Measurements from ENCODE around the gene ALDH3B1.

Gene ALDH3B1

DNA sequence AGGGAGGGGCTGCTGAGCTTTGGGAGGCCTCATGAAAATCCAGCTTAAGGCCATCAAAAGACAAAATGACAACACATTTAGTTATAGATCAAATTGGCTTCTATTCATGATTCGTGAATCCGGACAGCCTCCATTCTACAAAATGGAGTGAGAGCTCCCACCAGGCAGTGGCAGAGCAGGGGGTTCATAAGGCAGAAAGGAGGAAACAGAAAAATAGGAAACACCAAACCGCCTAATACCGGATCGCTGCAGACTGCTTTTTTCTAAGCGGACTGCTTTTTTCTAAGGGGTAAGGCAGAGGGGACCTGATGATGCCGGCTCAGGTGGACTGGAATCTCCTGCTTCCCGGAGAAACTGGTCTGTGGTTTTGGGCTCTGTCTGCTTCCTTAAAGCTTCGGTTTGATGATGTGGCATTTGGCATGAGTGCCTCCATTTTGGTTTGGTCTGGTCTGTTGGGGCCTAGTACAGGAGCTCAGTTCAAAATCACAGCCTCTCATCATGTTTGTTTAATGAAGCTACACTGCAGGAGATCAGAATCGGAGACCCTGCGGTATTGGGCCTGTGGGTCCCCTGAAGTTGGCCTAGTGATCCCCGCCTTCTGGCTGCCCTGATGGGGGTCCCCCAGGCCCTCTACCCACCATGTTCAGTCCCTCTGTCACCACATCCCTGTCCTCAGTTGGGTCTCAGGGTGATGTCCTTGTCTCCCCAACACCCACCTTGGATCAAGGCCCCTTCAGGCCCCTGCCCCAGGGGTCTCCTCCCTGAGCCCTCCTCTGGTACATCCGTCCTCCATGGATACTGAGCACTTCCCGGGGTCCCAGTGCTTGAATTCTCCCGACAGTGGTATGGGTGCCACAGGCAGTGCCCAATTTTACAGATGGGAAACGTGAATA lies 1.2 kb downstream of the ALDH3B1 start:
- in situ Hi-C loops (cut with MboI; ENCODE audit: low pct_unique_long_range_greater_than_20kb, low sequenced_read_pairs), result no loop called here
- peak; percentile 52 for DNase-seq

DNA sequence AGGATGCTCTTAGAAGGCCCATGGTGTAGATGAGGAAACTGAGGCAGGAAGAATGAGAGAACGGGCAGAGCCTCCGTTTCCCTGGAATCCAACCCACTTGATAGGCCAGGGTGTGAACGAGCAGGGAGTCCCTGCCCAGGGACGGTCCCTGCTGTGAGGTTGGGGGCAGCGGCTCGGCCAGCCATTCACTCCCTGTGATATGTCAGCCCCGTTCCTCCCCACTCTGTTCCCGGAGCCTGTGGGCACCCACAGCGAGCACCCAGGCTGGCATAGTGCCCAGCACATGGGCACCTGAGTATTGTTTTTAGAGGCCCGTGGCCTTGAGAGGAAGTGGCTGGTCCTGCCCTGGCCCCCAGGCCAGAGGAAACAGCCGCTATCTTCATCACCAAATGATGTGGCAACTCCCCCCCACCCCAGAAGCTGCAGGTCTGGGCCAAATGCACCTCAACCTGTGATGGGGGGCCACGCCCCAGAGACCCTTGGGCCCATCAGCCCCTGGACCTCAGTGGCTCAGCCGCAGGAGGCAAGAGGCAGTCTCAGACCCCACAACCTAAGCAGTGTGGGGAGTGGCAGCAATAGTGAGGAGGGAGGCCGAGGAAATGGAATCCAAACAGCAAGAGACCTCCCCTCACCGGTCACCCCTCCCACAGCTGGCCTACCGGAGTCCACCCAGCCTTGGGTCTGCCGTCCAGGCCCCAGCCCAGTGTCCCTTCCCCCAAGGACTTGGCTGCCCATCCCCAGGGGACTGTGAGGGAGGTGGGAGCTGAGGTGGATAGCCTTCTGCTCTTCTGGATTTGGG lies 2.1 kb downstream of the ALDH3B1 start:
- DNase-seq, result no peak
- in situ Hi-C loops (cut with MboI; ENCODE audit: low pct_unique_long_range_greater_than_20kb, low sequenced_read_pairs), result no loop called here

DNA sequence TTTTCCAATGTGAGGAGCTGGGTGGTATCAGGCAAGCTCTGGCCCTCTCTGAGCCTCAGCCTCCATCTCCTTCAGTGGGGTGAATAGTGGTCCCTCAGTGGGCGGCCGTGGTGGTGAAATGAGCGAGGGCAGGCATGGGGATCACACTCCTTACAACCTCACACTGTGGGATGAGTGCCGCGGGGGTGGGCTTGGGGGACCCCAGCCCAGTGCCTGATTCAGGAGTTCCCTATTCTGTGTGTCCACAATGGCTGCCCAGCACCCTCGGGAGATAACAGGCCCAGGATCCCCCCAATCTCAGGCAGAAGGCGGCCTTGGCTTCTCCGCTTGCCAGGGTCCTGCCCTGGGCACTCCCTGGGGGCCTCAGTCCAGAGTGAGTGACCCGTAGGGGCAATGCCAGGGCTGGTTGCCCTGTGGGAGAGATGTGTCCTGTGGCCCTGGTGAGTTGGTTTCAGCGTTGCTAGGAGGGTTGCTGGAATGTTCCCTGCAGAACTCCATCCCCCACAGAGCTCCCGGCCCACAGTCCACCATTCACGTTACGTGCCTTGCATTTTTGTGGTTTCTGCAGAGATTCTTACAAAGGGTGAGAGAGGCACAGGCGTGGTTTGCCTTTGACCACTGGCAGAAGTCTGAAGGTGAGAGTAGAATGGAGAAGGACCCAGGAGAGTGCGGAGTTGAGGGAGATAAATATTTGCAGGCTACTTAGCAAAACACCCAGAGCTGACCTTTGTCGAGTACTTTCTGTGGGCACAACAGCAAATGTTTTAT lies 2.9 kb downstream of the ALDH3B1 start:
- in situ Hi-C loops (cut with MboI; ENCODE audit: low pct_unique_long_range_greater_than_20kb, low sequenced_read_pairs), result no loop called here
- no peak for DNase-seq

DNA sequence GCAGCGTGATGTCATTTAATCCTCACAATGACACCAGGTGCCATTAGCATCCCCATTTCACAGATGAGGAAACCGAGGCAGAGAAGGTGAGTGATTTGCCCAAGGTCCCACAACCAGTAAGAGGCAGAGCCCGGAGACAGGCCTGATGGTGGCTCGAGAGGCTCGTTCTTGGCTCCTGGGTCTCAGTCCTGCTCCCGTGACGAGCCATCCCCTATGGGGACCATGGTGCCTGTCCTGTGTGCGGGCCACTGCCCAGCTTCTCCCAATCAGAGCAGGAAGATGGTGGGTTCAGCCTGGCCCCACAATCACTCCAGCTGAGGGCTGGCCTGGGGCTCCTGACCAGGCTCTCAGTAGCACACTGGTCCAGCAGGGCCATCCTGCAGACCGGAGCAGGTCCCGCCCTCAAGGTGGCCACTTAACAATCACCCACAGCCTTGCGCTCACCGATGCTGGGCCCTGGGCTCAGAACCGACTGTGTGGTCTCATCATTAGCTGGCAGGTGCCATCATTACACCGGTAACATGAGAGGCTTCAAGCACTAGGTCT lies 3.6 kb downstream of the ALDH3B1 start:
- no peak for DNase-seq
- in situ Hi-C loops (cut with MboI; ENCODE audit: low pct_unique_long_range_greater_than_20kb, low sequenced_read_pairs), result no loop called here

DNA sequence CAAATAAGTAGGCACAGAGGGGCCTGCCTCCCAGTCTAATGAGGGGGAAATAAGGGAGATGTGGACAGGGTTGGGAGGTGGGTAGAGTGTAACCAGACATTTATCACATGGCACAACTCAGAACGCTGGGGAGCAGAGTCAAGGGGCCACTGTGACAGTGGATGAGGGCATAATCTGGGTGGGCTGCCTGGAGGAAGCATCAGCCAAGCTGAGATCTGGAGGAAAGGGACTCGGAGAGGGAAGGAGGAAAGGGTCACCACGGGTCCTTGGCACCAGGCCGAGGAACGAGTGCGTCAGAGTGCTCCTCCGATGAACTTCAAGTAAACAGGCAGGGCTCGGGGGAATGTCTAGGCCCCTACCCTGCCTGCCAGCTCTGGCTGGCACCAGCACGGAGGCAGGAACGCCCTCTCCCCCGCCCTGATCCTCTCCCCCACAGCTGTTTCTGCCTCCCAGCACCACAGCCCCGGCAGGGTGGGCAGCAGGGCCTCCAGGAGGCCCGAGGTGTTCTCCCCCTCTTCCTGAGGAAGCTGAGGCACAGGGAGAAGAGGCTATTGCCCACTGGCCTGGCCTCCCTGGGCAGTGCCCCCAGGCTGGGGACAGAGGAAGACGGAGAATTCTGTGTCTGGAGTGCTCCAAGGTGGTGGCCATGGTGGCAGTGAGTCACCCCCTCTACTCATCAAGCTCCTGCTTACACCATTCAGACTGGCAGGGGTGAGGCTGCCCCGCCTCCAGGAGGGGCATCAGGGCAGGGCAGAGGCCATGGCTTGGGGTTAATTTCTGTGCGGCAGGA lies 4.2 kb downstream of the ALDH3B1 start:
- in situ Hi-C loops (cut with MboI; ENCODE audit: low pct_unique_long_range_greater_than_20kb, low sequenced_read_pairs), result no loop called here
- no peak for DNase-seq

DNA sequence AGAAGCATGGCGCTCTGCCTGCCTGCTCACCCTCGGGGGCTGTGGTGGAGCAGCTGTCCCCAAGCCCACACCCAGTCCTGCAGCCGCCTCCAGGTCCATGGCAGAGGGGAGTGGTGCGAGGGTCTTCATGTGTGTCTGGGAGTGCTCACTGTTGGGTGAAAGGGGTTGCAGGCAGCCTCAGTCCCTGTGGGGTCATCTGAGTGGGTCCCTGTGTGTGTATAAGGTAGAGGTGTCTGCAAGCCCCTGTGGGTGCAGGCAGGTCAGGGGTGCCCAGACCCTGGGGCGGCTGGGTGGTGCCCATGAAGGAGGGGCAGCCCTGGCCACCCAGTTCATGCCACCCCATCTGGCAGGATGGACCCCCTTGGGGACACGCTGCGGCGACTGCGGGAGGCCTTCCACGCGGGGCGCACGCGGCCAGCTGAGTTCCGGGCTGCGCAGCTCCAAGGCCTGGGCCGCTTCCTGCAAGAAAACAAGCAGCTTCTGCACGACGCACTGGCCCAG lies 4.9 kb downstream of the ALDH3B1 start:
- no peak for DNase-seq
- in situ Hi-C loops (cut with MboI; ENCODE audit: low pct_unique_long_range_greater_than_20kb, low sequenced_read_pairs), result no loop called here

DNA sequence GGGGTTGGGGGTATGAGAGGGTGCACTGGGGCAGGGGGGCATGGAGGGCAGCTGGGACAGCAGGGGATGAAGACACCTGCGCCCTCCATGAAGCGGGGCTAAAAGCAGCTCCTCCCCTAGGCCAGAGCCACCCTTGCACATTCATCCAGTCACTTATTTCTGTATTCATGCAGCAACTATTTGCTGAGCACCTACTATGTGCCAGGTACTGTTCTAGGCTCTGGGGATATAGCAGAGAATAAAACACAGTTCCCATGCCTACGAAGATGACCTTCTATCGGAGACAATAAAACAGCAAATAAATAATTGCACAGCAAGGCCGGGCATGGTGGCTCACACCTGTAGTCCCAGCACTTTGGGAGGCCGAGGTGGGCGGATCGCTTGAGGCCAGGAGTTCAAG lies 5.3 kb downstream of the ALDH3B1 start:
- in situ Hi-C loops (cut with MboI; ENCODE audit: low pct_unique_long_range_greater_than_20kb, low sequenced_read_pairs), result no loop called here

DNA sequence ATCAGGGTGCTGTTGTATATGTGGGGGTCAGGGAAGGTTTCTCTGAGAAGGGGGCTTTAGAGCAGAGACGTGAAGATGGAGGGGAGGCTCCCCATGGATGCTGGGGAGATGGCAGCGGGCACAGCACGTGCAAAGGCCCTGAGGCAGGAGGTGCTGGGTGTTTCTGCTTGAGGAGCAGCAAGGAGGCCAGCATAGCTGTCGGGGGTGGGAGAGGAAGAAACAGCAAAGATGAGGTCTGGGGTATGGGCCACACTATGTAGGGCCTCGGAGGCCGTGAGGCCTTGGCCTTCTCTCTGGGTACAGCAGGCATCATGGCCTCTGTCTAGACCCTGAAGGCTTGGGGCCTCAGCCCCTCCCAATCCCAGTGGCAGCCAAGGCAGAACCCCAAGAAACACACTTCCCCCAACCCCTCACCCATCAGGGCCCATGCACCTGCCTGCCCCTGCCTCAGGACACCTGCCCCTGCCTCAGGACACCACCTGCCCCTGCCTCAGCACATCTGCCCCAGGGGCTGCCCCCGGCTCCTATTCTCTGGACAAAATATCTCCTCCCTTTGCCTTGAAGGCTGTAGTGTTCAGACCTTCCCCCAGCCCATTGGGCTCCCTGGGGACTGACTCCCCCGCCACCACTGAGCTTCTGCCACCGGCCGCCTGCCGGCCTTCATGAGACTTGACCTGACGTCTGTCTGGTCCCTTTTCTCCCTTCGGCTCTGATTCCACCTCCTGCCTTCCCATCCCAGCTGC lies 6.2 kb downstream of the ALDH3B1 start:
- DNase-seq, result no peak
- in situ Hi-C loops (cut with MboI; ENCODE audit: low pct_unique_long_range_greater_than_20kb, low sequenced_read_pairs), result no loop called here

More for the DNA sequence above, 5.3 kb downstream of the ALDH3B1 start:
- no peak for DNase-seq

DNA sequence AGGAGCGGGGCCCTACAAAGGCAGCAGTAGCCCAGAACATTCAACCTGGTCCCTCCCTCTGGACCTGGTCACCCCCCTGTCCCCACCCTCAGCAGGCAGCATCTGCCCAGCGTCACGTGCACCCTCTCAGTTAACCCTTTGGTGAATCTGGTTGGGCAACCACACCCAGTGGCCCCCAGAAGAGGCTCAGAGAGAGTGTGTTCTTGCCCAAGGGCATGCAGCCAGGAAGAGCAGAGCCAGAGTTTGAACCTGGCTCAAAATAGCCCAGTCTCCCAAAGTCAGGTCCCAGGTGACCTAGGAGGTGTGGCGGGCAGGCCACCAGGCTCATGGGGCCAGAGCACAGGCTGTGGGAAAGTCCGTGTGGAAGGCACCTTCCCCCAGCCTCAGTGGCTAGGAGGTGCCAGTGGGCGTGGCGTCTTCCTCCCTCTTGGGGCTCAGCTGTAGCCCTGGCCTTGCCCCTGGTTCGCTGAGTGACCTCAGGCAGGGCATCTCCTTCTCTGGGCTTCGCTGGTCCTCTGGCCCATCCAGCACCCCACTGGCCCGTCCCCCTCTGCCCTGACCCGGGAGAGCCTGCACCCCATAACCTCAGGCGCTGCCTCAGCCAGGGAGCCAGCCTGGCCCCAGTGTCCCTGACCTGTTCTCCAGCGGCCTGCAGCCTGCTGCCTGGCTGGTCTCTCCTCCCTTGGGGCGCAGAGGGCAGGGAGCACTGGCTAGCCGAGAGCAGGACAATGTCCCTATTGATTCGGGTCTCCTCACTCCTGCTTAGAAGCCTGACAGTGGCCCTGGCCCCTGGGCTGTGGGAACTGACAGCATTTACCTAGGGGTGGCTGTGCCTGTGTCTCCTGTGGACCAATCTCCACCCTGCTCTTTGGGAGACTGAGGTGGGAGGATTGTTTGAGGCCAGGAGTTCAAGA lies 7.0 kb downstream of the ALDH3B1 start:
- in situ Hi-C loops (cut with MboI; ENCODE audit: low pct_unique_long_range_greater_than_20kb, low sequenced_read_pairs), result no loop called here
- no peak for DNase-seq

DNA sequence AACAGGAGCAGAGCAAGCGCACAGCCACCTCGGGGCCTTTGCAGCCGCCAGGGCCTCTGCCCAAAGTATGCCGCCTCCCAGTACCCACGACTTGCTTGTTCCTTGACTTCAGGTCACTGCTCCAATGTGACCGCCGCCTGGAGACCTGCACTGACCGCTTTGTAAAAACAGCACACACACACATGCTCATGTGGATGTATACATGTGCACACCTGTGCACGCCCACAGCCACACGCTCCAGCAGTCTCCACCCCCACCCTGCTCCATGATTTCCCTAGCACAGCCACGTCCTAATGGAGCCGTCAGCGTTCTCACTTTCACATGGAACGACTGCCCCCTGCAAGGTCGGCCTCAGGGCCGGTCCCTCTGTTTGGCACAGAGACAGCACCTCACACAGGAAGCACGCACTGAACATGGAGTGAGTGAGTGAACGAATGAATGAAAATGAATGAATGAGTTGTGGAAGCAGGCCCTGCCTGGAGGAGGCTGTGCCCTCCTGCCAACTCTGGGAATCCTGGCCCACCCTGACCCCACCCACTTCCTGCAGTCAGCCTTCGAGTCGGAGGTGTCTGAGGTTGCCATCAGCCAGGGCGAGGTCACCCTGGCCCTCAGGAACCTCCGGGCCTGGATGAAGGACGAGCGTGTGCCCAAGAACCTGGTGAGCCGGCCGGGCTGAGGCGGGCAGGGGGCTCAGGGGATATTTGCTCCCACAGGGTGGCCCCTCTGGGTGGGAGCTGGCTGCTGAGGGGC lies 8.0 kb downstream of the ALDH3B1 start:
- in situ Hi-C loops (cut with MboI; ENCODE audit: low pct_unique_long_range_greater_than_20kb, low sequenced_read_pairs), result no loop called here
- DNase-seq, result no peak

DNA sequence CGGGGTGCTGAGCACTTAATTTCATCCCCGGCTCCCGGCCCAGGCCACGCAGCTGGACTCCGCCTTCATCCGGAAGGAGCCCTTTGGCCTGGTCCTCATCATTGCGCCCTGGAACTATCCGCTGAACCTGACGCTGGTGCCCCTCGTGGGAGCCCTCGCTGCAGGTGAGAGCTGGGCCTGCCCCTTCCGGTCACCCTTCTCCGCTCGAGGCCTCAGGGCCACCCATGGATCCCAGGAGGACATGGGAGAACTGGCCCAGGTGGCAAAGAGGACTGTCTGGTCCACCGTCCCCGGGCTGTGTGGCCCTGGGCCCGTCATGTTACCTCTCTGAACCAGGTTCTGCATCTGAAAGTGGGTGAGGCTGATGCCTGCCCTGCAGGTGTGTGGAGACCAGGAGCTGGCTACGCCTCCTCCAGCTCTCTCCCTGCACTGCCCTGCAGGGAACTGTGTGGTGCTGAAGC lies 8.6 kb downstream of the ALDH3B1 start:
- no peak for DNase-seq
- in situ Hi-C loops (cut with MboI; ENCODE audit: low pct_unique_long_range_greater_than_20kb, low sequenced_read_pairs), result no loop called here

DNA sequence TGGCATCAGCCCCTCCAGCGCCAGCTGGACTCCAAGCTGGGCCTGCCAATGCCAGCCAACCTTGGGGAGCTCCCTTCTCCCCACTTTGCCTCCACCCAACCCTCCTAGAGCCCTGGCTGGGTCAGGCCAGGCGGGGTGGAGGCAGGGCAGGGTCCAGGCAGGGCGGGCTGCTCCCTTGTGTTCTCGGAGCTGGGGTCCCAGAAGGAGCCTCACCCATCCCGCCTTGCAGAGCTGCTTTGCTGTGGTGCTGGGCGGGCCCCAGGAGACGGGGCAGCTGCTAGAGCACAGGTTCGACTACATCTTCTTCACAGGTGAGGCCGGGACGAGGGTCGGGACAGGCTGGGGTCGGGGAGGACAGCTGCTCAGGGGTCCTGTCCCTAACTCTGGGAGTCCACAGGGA lies 9.4 kb downstream of the ALDH3B1 start:
- no peak for DNase-seq
- in situ Hi-C loops (cut with MboI; ENCODE audit: low pct_unique_long_range_greater_than_20kb, low sequenced_read_pairs), result no loop called here

DNA sequence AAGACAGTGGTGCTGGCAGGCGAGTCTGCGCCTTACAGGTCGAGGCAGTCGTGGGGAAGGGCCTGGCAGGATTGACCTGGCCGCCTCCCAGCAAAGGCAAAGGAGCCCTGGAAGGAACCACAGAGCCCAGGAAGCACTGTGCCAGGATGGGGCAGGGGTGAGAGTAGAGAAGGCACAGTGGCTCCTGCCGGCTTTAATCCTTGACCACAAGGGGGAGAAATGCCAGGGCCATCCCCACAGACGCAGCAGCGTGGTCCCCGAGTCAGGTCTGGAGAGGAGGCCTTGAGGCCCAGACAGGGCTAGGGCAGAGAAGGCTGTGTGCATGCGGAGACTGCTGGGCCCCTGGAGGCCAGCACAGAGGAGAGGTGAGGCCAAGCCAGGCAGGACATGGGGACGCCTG lies 10.4 kb downstream of the ALDH3B1 start:
- DNase-seq, result no peak
- in situ Hi-C loops (cut with MboI; ENCODE audit: low pct_unique_long_range_greater_than_20kb, low sequenced_read_pairs), result no loop called here

DNA sequence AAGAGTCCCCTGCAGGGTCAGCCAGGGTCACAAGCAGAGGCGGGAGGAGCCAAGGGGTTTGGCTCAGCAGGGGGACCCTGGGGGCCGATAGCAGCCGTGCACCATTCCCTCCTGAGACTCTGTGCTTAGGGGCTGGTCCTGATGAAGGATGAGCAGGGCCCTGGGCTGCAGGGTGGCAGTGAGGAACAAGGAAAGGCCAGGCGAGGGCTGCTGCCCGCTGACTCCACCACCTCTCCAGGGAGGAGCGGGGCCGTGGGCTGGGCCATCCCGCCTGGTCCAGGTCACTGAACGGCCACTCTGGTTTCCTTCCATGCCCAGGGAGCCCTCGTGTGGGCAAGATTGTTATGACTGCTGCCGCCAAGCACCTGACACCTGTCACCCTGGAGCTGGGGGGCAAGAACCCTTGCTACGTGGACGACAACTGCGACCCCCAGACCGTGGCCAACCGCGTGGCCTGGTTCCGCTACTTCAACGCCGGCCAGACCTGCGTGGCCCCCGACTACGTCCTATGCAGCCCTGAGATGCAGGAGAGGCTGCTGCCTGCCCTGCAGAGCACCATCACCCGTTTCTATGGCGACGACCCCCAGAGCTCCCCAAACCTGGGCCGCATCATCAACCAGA lies 11.2 kb downstream of the ALDH3B1 start:
- DNase-seq, result no peak
- in situ Hi-C loops (cut with MboI; ENCODE audit: low pct_unique_long_range_greater_than_20kb, low sequenced_read_pairs), result no loop called here

DNA sequence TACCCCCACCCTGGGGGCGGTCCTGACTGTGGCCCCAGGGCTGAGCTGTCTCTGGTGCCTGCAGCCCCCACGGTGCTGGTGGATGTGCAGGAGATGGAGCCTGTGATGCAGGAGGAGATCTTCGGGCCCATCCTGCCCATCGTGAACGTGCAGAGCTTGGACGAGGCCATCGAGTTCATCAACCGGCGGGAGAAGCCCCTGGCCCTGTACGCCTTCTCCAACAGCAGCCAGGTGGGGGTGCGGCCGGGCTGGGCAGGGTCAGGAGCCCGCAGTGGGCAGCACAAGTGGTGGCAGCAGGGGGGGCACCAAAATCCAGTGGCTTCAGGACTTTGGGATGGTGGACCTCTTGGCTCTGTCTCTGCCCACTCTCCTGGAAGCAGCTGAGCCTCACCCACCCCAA lies 12.4 kb downstream of the ALDH3B1 start:
- in situ Hi-C loops (cut with MboI; ENCODE audit: low pct_unique_long_range_greater_than_20kb, low sequenced_read_pairs), result no loop called here
- no peak for DNase-seq

DNA sequence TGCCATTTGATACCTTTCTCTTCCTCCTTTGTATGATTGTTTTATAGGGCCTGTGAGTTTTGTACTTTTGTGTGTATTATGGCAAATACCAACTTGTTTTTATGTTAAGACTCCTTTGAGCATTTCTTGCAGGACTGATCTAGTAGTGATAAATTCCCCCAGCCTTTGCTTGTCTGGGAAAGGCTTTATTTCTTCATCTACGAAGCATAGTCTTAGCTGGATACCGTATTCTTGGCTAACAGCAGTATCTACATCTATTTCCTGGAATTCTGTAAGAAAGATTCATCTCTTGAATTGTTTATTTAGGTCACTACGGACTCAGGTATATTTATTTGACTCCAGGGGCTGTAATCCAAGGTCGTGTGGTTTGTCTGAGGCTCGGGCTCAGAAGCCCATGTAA lies 14.4 kb downstream of the ALDH3B1 start:
- in situ Hi-C loops (cut with MboI; ENCODE audit: low pct_unique_long_range_greater_than_20kb, low sequenced_read_pairs), result no loop called here

More for the DNA sequence above, 14.4 kb downstream of the ALDH3B1 start:
- DNase-seq, result no peak

All from KBM-7 (cell line).